ENCODE data around the gene SPPL2C. TPM values are rescaled to one million over a fixed set of nuclear protein-coding genes. Genes with fewer than 3 reads are reported as not detected.
A peak's percentile ranks its signal among the peaks of the same experiment; 100 is the strongest.

Gene SPPL2C
- total and polyA plus RNA-seq, 2 of the 13 experiments (the other 11 are each of a cell fraction or from before 2014, with no cell fraction given), result not detected

DNA sequence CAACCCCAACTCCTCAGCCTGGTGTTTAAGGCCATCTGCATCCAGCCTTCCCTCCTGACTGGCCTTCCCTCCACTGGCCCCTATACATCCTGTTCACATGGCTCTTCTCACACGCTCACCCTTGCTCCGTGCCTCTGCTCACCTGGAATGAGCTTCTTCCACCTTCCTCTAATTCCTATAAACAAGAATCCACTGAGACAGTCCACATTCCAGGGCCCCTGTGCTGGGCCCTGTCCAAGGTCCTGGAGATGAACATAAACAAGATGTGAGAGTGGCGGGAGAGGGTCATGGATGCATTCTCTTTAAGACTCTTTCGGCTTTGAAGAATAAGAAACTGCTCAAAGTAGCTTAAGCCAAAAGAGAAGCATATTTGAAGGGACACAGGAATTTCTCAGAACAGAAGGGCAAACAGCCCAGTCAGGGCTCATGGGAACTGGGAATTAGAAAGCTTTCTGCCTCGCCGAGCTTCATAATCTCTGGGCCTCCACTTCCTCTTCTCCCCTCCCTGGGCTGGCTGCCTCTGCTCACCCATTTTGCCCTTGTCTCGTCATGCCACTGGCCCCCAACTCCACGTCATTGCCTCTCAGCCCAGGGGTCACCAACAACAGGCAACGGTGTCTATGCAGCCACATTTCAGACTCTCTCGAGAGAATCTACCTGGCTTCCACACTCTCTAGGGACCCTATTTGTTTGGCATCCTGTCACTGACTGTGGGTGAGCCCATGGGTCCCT is 13.5 kb downstream of the SPPL2C start (continued):
- TF ChIP-seq ZNF839 (CRISPR knock-in tag; IDR thresholded peaks at IDR 0.05; ENCODE audit: borderline replicate concordance), result no peak
- TF ChIP-seq HOXA7 (CRISPR knock-in tag; IDR thresholded peaks at IDR 0.05), result 0 out of 2 replicates have a peak, but pooled peaks have one; percentile 27
- TF ChIP-seq ZNF75D (CRISPR knock-in tag; IDR thresholded peaks at IDR 0.05; ENCODE audit: borderline replicate concordance), result peak; percentile 85; the same call in 1 of the 2 replicates
- TF ChIP-seq, protein P1, sequence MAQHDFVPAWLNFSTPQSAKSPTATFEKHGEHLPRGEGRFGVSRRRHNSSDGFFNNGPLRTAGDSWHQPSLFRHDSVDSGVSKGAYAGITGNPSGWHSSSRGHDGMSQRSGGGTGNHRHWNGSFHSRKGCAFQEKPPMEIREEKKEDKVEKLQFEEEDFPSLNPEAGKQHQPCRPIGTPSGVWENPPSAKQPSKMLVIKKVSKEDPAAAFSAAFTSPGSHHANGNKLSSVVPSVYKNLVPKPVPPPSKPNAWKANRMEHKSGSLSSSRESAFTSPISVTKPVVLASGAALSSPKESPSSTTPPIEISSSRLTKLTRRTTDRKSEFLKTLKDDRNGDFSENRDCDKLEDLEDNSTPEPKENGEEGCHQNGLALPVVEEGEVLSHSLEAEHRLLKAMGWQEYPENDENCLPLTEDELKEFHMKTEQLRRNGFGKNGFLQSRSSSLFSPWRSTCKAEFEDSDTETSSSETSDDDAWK (CRISPR knock-in tag; IDR thresholded peaks at IDR 0.05), result no peak
- TF ChIP-seq, protein P2, sequence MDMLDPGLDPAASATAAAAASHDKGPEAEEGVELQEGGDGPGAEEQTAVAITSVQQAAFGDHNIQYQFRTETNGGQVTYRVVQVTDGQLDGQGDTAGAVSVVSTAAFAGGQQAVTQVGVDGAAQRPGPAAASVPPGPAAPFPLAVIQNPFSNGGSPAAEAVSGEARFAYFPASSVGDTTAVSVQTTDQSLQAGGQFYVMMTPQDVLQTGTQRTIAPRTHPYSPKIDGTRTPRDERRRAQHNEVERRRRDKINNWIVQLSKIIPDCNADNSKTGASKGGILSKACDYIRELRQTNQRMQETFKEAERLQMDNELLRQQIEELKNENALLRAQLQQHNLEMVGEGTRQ (IDR thresholded peaks at IDR 0.05; ENCODE audit: low read depth, low read length), result no peak
- TF ChIP-seq, protein P2 (CRISPR knock-in tag; IDR thresholded peaks at IDR 0.05; ENCODE audit: borderline replicate concordance), result no peak
- TF ChIP-seq ZNF652 (CRISPR knock-in tag; IDR thresholded peaks at IDR 0.05; ENCODE audit: borderline replicate concordance, low read depth), result no peak
- no peak for TF ChIP-seq NR2C2 (CRISPR knock-in tag; IDR thresholded peaks at IDR 0.05; ENCODE audit: borderline replicate concordance)
- no peak for TF ChIP-seq GABPB1 (CRISPR knock-in tag; IDR thresholded peaks at IDR 0.05)
- TF ChIP-seq POLR2AphosphoS5 (IDR thresholded peaks at IDR 0.05; ENCODE audit: low read depth, low read length), result no peak
- 0 out of 2 replicates have a peak, but pooled peaks have one; percentile 75 for TF ChIP-seq AHR (CRISPR knock-in tag; IDR thresholded peaks at IDR 0.05)
- TF ChIP-seq ZIK1 (CRISPR knock-in tag; IDR thresholded peaks at IDR 0.05; ENCODE audit: borderline replicate concordance, low read depth), result no peak
- TF ChIP-seq NFE2 (CRISPR knock-in tag; IDR thresholded peaks at IDR 0.05), result no peak
- no peak for TF ChIP-seq RFX5 (IDR thresholded peaks at IDR 0.05; ENCODE audit: low read depth, low read length)
- TF ChIP-seq CBX2 (IDR thresholded peaks at IDR 0.05; ENCODE audit: low read depth, low read length), result no peak
- TF ChIP-seq CBX2 (CRISPR knock-in tag; IDR thresholded peaks at IDR 0.05; ENCODE audit: low read depth), result no peak
- no peak for TF ChIP-seq ZMYM3 (CRISPR knock-in tag; IDR thresholded peaks at IDR 0.05)
- TF ChIP-seq, protein P3, sequence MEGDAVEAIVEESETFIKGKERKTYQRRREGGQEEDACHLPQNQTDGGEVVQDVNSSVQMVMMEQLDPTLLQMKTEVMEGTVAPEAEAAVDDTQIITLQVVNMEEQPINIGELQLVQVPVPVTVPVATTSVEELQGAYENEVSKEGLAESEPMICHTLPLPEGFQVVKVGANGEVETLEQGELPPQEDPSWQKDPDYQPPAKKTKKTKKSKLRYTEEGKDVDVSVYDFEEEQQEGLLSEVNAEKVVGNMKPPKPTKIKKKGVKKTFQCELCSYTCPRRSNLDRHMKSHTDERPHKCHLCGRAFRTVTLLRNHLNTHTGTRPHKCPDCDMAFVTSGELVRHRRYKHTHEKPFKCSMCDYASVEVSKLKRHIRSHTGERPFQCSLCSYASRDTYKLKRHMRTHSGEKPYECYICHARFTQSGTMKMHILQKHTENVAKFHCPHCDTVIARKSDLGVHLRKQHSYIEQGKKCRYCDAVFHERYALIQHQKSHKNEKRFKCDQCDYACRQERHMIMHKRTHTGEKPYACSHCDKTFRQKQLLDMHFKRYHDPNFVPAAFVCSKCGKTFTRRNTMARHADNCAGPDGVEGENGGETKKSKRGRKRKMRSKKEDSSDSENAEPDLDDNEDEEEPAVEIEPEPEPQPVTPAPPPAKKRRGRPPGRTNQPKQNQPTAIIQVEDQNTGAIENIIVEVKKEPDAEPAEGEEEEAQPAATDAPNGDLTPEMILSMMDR (CRISPR knock-in tag; IDR thresholded peaks at IDR 0.05), result no peak
- TF ChIP-seq ZNF737 (CRISPR knock-in tag; IDR thresholded peaks at IDR 0.05; ENCODE audit: borderline replicate concordance), result 0 out of 2 replicates have a peak, but pooled peaks have one; percentile 51
- TF ChIP-seq, protein P4, sequence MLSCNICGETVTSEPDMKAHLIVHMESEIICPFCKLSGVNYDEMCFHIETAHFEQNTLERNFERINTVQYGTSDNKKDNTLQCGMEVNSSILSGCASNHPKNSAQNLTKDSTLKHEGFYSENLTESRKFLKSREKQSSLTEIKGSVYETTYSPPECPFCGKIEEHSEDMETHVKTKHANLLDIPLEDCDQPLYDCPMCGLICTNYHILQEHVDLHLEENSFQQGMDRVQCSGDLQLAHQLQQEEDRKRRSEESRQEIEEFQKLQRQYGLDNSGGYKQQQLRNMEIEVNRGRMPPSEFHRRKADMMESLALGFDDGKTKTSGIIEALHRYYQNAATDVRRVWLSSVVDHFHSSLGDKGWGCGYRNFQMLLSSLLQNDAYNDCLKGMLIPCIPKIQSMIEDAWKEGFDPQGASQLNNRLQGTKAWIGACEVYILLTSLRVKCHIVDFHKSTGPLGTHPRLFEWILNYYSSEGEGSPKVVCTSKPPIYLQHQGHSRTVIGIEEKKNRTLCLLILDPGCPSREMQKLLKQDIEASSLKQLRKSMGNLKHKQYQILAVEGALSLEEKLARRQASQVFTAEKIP (CRISPR knock-in tag; IDR thresholded peaks at IDR 0.05; ENCODE audit: borderline replicate concordance), result no peak
- TF ChIP-seq ZNF180 (CRISPR knock-in tag; IDR thresholded peaks at IDR 0.05; ENCODE audit: borderline replicate concordance, low read depth), result no peak
- TF ChIP-seq MAFG (CRISPR knock-in tag; IDR thresholded peaks at IDR 0.05), result no peak
- no peak for TF ChIP-seq ZNF510 (CRISPR knock-in tag; IDR thresholded peaks at IDR 0.05; ENCODE audit: low read depth)
- TF ChIP-seq GATAD1 (CRISPR knock-in tag; IDR thresholded peaks at IDR 0.05), result peak; percentile 33; the same call in 1 of the 2 replicates

Data from HepG2 (cell line).